H1 (cell line): Measurements from ENCODE around the gene AOPEP. TPM values are rescaled to one million over a fixed set of nuclear protein-coding genes. Genes with fewer than 3 reads are reported as not detected.

Experiments
- CTCF ChIA-PET: fragments of 300-600 bp; sonication (Branson Sonifier 250); formaldehyde crosslinking; loops from one replicate; lab custom pipeline; 2021; ENCODE audit not compliant: partially characterized antibody; lab: Charles Lee
- POLR2A ChIA-PET: fragments of 300-600 bp; sonication (Branson Sonifier 250); formaldehyde crosslinking; loops from one replicate; lab custom pipeline; 2021; ENCODE audit warnings: inconsistent platforms; ENCODE audit not compliant: partially characterized antibody; lab: Charles Lee
- DNase-seq, 2 experiments: peaks; one replicate each; pipeline versions ENCODE4 v3.0.0 to v3.0.0-alpha.2; 2010 to 2022; ENCODE audit warnings: low spot score in 2 of 2, low read depth in 1 of 2, mixed read lengths in 1 of 2
- FAIRE-seq: peaks from 2 replicates; lab custom pipeline; 2011; peaks lifted over from hg19 to GRCh38; lab: Jason Lieb, UNC
- H2AFZ ChIP-seq: 2 replicates; pipeline ENCODE4 v1.8.1; 2012; ENCODE audit warnings: low read length, inconsistent platforms
- H2AK5ac ChIP-seq: 2 replicates; pipeline ENCODE4 v1.6.1; 2013; ENCODE audit warnings: low read depth, low read length
- H2BK120ac ChIP-seq: replicated peaks from 2 replicates; pipeline ENCODE3; 2013; ENCODE audit warnings: low read depth, low read length, inconsistent platforms
- H2BK12ac ChIP-seq: 2 replicates; pipeline ENCODE4 v1.6.1; 2013; ENCODE audit warnings: low read depth, low read length
- H2BK15ac ChIP-seq: 2 replicates; pipeline ENCODE4 v1.6.1; 2013; ENCODE audit warnings: low read length
- H2BK20ac ChIP-seq: 2 replicates; pipeline ENCODE4 v1.6.1; 2013; ENCODE audit warnings: low read length
- H2BK5ac ChIP-seq: 2 replicates; pipeline ENCODE4 v1.6.1; 2013; ENCODE audit warnings: low read depth, low read length
- H3K14ac ChIP-seq: 2 replicates; pipeline ENCODE4 v1.6.1; 2013; ENCODE audit warnings: inconsistent platforms; ENCODE audit not compliant: insufficient read length
- H3K18ac ChIP-seq: 2 replicates; pipeline ENCODE4 v1.6.1; 2013; ENCODE audit warnings: low read length; ENCODE audit errors: extremely low read depth
- H3K23ac ChIP-seq: 2 replicates; pipeline ENCODE4 v1.6.1; 2013; ENCODE audit warnings: inconsistent platforms; ENCODE audit not compliant: insufficient read length
- H3K23me2 ChIP-seq: 2 replicates; pipeline ENCODE4 v1.6.1; 2013; ENCODE audit warnings: low read depth, low read length
- H3K27ac ChIP-seq: 2 replicates; pipeline ENCODE4 v1.6.1; 2011; ENCODE audit warnings: low read depth, low read length, inconsistent platforms
- H3K27me3 ChIP-seq, 4 experiments: replicated peaks in 1 of 4; 1 replicate in 1 of 4; 2 replicates in 3 of 4; pipeline versions ENCODE4 v1.6.1 to v1.8.1; 2011 to 2013; ENCODE audit warnings: low read length in 3 of 4, mild to moderate bottlenecking in 3 of 4, inconsistent platforms in 2 of 4, mixed read lengths in 2 of 4, moderate library complexity in 1 of 4; ENCODE audit not compliant: control insufficient read depth in 3 of 4, insufficient read depth in 3 of 4; ENCODE audit errors: extremely low read depth in 1 of 4
- H3K36me3 ChIP-seq, 4 experiments: 2 replicates each; pipeline versions ENCODE4 v1.6.1 to v1.8.1; 2011 to 2013; ENCODE audit warnings: mild to moderate bottlenecking in 4 of 4, low read length in 3 of 4, moderate library complexity in 2 of 4, control low read depth in 1 of 4, inconsistent platforms in 1 of 4; ENCODE audit not compliant: insufficient read depth in 4 of 4, control insufficient read depth in 2 of 4
- H3K4ac ChIP-seq: replicated peaks from 2 replicates; pipeline ENCODE3; 2013; ENCODE audit warnings: low read length, low read depth, mixed read lengths, inconsistent platforms; ENCODE audit not compliant: insufficient read length
- H3K4me1 ChIP-seq, 4 experiments: replicated peaks in 1 of 4; 1 replicate in 1 of 4; 2 replicates in 3 of 4; pipeline versions ENCODE4 v1.6.1 to v1.8.1; 2011 to 2013; ENCODE audit warnings: low read length in 3 of 4, inconsistent platforms in 2 of 4, mixed read lengths in 1 of 4; ENCODE audit not compliant: insufficient read depth in 4 of 4, control insufficient read depth in 3 of 4
- H3K4me2 ChIP-seq, 2 experiments: 2 replicates each; pipeline versions ENCODE4 v1.6.1 to v1.8.1; 2011 to 2013; ENCODE audit warnings: low read depth in 2 of 2, low read length in 2 of 2, control low read depth in 1 of 2, inconsistent platforms in 1 of 2, mild to moderate bottlenecking in 1 of 2; ENCODE audit not compliant: insufficient read depth in 1 of 2
- H3K4me3 ChIP-seq, 4 experiments: fragments of 200-600, 300-600 bp in 1 of 4; sonication (generic), shearing (Covaris generic), sonication (Bioruptor Twin) in 1 of 4; 2 replicates each; pipeline versions ENCODE4 v1.5.1 to v1.8.1; 2011 to 2016; ENCODE audit warnings: low read length in 4 of 4, low read depth in 3 of 4, control low read depth in 2 of 4, inconsistent platforms in 2 of 4, mild to moderate bottlenecking in 2 of 4, mixed read lengths in 1 of 4, moderate library complexity in 1 of 4; ENCODE audit not compliant: insufficient read depth in 2 of 4; ENCODE audit errors: extremely low read depth in 1 of 4
- H3K56ac ChIP-seq: replicated peaks from 2 replicates; pipeline ENCODE3; 2013; ENCODE audit warnings: low read depth, mild to moderate bottlenecking, mixed read lengths, low read length, inconsistent platforms; ENCODE audit not compliant: insufficient read length
- H3K79me1 ChIP-seq: 2 replicates; pipeline ENCODE4 v1.6.1; 2013; ENCODE audit warnings: low read depth, low read length, control low read depth
- H3K79me2 ChIP-seq, 2 experiments: 2 replicates each; pipeline versions ENCODE4 v1.6.1 to v1.8.1; 2012 to 2013; ENCODE audit warnings: low read length in 2 of 2, mild to moderate bottlenecking in 2 of 2, inconsistent platforms in 1 of 2; ENCODE audit not compliant: insufficient read depth in 2 of 2, control insufficient read depth in 1 of 2
- H3K9ac ChIP-seq, 4 experiments: replicated peaks in 1 of 4; 1 replicate in 1 of 4; 2 replicates in 3 of 4; pipeline versions ENCODE4 v1.6.1 to v1.8.1; 2011 to 2013; ENCODE audit warnings: low read depth in 3 of 4, low read length in 3 of 4, control low read depth in 2 of 4, mild to moderate bottlenecking in 2 of 4, moderate library complexity in 2 of 4, inconsistent platforms in 1 of 4; ENCODE audit errors: extremely low read depth in 1 of 4
- H3K9me3 ChIP-seq, 2 experiments: 2 replicates each; pipeline versions ENCODE4 v1.6.1 to v1.8.1; 2012 to 2013; ENCODE audit warnings: mild to moderate bottlenecking in 2 of 2, moderate library complexity in 2 of 2, control low read depth in 1 of 2, inconsistent platforms in 1 of 2, low read depth in 1 of 2, low read length in 1 of 2, mixed read lengths in 1 of 2; ENCODE audit not compliant: insufficient read depth in 2 of 2
- H4K20me1 ChIP-seq, 2 experiments: replicated peaks in 1 of 2; 2 replicates each; pipeline versions ENCODE3 to v1.8.1; 2011 to 2013; ENCODE audit warnings: inconsistent platforms in 2 of 2, low read length in 2 of 2, mild to moderate bottlenecking in 1 of 2; ENCODE audit not compliant: insufficient read depth in 2 of 2, control insufficient read depth in 1 of 2
- H4K5ac ChIP-seq: 2 replicates; pipeline ENCODE4 v1.6.1; 2013; ENCODE audit warnings: low read length, low read depth, mixed read lengths, inconsistent platforms; ENCODE audit not compliant: insufficient read length
- H4K8ac ChIP-seq: 2 replicates; pipeline ENCODE4 v1.8.0; 2013; ENCODE audit warnings: mild to moderate bottlenecking, moderate library complexity, low read length, inconsistent platforms; ENCODE audit not compliant: insufficient read depth; ENCODE audit errors: extremely low read depth
- H4K91ac ChIP-seq: replicated peaks from 2 replicates; pipeline ENCODE3; 2013; ENCODE audit warnings: low read length, mixed read lengths, inconsistent platforms; ENCODE audit not compliant: insufficient read length
- ASH2L ChIP-seq: fragments of 200-600, 300-600 bp; sonication (generic); IDR thresholded peaks from one replicate; pipeline ENCODE4 v1.7.1; 2017; ENCODE audit warnings: low read length
- EZH2 ChIP-seq: fragments of 200-600 bp; sonication (generic); IDR thresholded peaks from 2 replicates; pipeline ENCODE4 v1.7.1; 2012; ENCODE audit warnings: low read depth, mild to moderate bottlenecking, moderate library complexity, low read length, inconsistent platforms; ENCODE audit not compliant: severe bottlenecking
- HDAC2 ChIP-seq, 2 experiments: fragments of 300-600 bp in 1 of 2; sonication (generic) in 1 of 2; IDR thresholded peaks; 2 replicates each; pipeline ENCODE4 v1.6.1; 2011 to 2012; ENCODE audit warnings: low read depth in 2 of 2, low read length in 2 of 2, mild to moderate bottlenecking in 2 of 2, moderate library complexity in 2 of 2, borderline replicate concordance in 1 of 2, inconsistent platforms in 1 of 2
- JUND ChIP-seq: IDR thresholded peaks from 2 replicates; pipeline ENCODE4 v1.6.1; 2011; ENCODE audit warnings: mild to moderate bottlenecking, improper control_type of control experiment, low read length
- MAFK ChIP-seq: IDR thresholded peaks from 2 replicates; pipeline ENCODE4 v1.6.1; 2012; ENCODE audit warnings: low read depth, mild to moderate bottlenecking, improper control_type of control experiment, low read length
- SAP30 ChIP-seq: fragments of 300-600 bp; sonication (generic); IDR thresholded peaks from 2 replicates; pipeline ENCODE4 v1.7.1; 2012; ENCODE audit warnings: low read length, moderate library complexity, mild to moderate bottlenecking, inconsistent platforms; ENCODE audit not compliant: insufficient read depth, insufficient replicate concordance
- SIN3A ChIP-seq, 2 experiments: IDR thresholded peaks in 1 of 2; conservative IDR thresholded peaks in 1 of 2; 2 replicates each; pipeline ENCODE4 v1.6.1; 2011 to 2012; ENCODE audit warnings: low read length in 2 of 2, improper control_type of control experiment in 1 of 2, low read depth in 1 of 2, mild to moderate bottlenecking in 1 of 2
- TAF1 ChIP-seq: IDR thresholded peaks from 2 replicates; pipeline ENCODE4 v1.6.1; 2011; ENCODE audit warnings: mild to moderate bottlenecking, low read depth, low read length
- TAF7 ChIP-seq: optimal IDR thresholded peaks from 2 replicates; pipeline ENCODE3; 2011; ENCODE audit warnings: low read depth, mild to moderate bottlenecking, inconsistent platforms, low read length, moderate library complexity, borderline replicate concordance
- WGBS, 2 experiments: shearing (Covaris generic) in 1 of 2; methylation state at CpG; one replicate each; pipeline versions ENCODE4 v1.1.6 to v1.1.7; 2013 to 2015; ENCODE audit warnings: low lambda C conversion rate in 2 of 2, mixed read lengths in 2 of 2, inconsistent platforms in 1 of 2, low coverage in 1 of 2, missing lambda C conversion rate in 1 of 2; ENCODE audit not compliant: insufficient replicate concordance in 2 of 2, insufficient coverage in 1 of 2, insufficient read length in 1 of 2; ENCODE audit errors: extremely low coverage in 1 of 2, missing lambda C conversion rate in 1 of 2; 5-methylcytosine and 5-hydroxymethylcytosine counted together
- polyA plus RNA-seq, 7 experiments: library from polyadenylated mRNA; depleted of rRNA in 3 of 7; stranded (reverse) in 5 of 7; unstranded in 2 of 7; fragments of >200 nt in 5 of 7; fragments of 200-250 nt in 2 of 7; gene quantifications; 1 replicate in 5 of 7; 2 replicates in 1 of 7; 4 replicates in 1 of 7; pipeline versions ENCODE4 v1.2.1 to v1.2.3, GENCODE V29; 2011 to 2013; ENCODE audit warnings: missing spikeins in 2 of 7, mixed read lengths in 2 of 7
- total RNA-seq: library from RNA; stranded (reverse); fragmentation: NEBNext Ultra II Directional; extraction: Animal tissue kit (Norgen Biotek cat#: 25700); gene quantifications from 2 replicates; pipeline ENCODE4 v1.2.1, GENCODE V29; 2021
- TF ChIP-seq, protein P1 (sequence below): IDR thresholded peaks from 2 replicates; pipeline ENCODE4 v1.6.1; 2011; ENCODE audit warnings: low read depth, mild to moderate bottlenecking, low read length; ENCODE audit not compliant: insufficient read depth

AOPEP gene
- total and polyA plus RNA-seq, 2 of the 8 experiments (the other 6 are each of a cell fraction or from before 2014, with no cell fraction given), result 6.1 to 14.3 TPM

DNA sequence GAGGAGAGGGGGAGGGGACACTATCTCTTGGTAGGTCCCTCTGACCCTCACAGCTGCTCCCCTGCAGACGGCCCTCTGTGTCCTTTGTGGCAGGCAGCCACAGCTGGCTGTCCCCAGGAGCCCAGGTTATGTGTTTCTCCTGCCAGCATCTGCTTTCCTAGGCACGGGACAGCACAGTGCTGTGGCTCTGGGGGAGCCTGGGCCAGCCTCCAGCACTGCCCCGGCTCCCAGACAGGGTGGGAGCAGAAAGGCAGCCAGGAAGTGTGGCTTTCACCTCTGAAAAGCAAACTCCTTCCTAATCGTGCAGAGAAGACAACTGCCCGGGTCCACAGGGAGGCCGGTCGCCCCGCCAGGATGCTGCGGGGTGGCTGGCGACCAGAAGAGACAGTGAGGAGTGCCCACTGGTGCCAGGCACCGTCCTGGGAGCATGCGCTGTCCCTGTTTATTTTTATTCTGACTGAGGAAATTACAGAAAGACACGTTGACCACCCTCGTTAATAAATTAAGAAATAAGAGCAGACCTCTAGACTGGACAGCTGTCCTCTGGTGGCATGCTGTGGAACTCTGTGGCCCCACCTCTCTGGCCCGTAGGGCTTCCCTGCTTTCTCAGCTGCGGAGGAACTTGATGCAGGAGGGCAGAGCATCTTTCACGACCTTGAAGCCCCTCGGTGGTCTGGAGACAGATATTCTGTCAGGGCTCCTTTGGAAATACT is 350.7 kb downstream of the AOPEP start:
- Histone ChIP-seq H4K20me1 (no peaks in the 10 kb centered on the region), H3K18ac (no peak overlapping the region), H3K23me2 (no peaks in the 10 kb centered on the region; the same call in 1 of the 2 replicates), H3K56ac (no peak overlapping the region), H3K4me3 (no peak overlapping the region), H3K27ac (no peak overlapping the region), H3K36me3 (peaks cover 0 to 1% (median 0%) of the 10 kb centered on the region in 4 experiments; a peak in 1 of 8 replicates), H3K4ac (no peak overlapping the region), H3K4me2 (no peak overlapping the region), H4K5ac (no peak overlapping the region), H4K8ac (no peak overlapping the region), H3K9me3 (no peaks in the 10 kb centered on the region), H2AFZ (no peak overlapping the region), H3K23ac (no peak overlapping the region), H2BK5ac (no peak overlapping the region), H2BK20ac (no peak overlapping the region), H2AK5ac (no peak overlapping the region), H3K79me2 (no peaks in the 10 kb centered on the region)
- 93% methylated on average over 17 of the region's 18 CpGs; no CpG with 5 or more reads in 1 of the 2 experiments for WGBS, 2 experiments
- POLR2A ChIA-PET, result no interaction called here
- CTCF ChIA-PET, result interaction anchor here (0.7 to 1.0 kb wide), 3 partner anchors 38 to 371 kb away, joined by 3 read pairs; no protein-coding TSS in a partner anchor
- DNase-seq (no peak), FAIRE-seq (no peak)
- TF ChIP-seq EZH2, result no peak
- TF ChIP-seq TAF1, result no peak
- TF ChIP-seq HDAC2 (IDR thresholded peaks at IDR 0.05; ENCODE audit: borderline replicate concordance in 1 of 2, low read depth in 2 of 2, low read length in 2 of 2), result no peak
- TF ChIP-seq TAF7, result no peak
- no peak for TF ChIP-seq MAFK
- TF ChIP-seq, protein P1, sequence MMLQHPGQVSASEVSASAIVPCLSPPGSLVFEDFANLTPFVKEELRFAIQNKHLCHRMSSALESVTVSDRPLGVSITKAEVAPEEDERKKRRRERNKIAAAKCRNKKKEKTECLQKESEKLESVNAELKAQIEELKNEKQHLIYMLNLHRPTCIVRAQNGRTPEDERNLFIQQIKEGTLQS, result no peak
- no peak for TF ChIP-seq JUND
- no peak for TF ChIP-seq ASH2L
- no peak for TF ChIP-seq SAP30
- TF ChIP-seq SIN3A (conservative IDR thresholded peaks at IDR 0.05 in 1 of 2, IDR thresholded peaks at IDR 0.05 in 1 of 2; ENCODE audit: low read depth in 1 of 2, low read length in 2 of 2), result no peak
- TF ChIP-seq, all 59 proteins: peak for 0
- no peak overlapping the region for H3K14ac ChIP-seq
- no peaks in the 10 kb centered on the region; the same call in 1 of the 2 replicates for H3K79me1 ChIP-seq
- no peaks in the 10 kb centered on the region for H3K27me3 ChIP-seq
- H3K9ac ChIP-seq, result no peak overlapping the region
- no peak overlapping the region for H4K91ac ChIP-seq
- peaks cover 0 to 9% (median 2%) of the 10 kb centered on the region in 4 experiments; a peak in 3 of 7 replicates for H3K4me1 ChIP-seq
- no peak overlapping the region for H2BK15ac ChIP-seq
- H2BK12ac ChIP-seq, result no peak overlapping the region
- H2BK120ac ChIP-seq, result no peak overlapping the region
